Hematopoietic multipotent progenitor cell treated with erythropoietin and hydrocortisone succinate and interleukin-3 and kit ligand, for 6 days (in vitro differentiated cells): ENCODE data around the gene SLITRK1.

ENCODE experiments used
- DNase-seq: peaks from one replicate; pipeline ENCODE4 v3.0.0-alpha.2; 2015

Gene SLITRK1, protein sequence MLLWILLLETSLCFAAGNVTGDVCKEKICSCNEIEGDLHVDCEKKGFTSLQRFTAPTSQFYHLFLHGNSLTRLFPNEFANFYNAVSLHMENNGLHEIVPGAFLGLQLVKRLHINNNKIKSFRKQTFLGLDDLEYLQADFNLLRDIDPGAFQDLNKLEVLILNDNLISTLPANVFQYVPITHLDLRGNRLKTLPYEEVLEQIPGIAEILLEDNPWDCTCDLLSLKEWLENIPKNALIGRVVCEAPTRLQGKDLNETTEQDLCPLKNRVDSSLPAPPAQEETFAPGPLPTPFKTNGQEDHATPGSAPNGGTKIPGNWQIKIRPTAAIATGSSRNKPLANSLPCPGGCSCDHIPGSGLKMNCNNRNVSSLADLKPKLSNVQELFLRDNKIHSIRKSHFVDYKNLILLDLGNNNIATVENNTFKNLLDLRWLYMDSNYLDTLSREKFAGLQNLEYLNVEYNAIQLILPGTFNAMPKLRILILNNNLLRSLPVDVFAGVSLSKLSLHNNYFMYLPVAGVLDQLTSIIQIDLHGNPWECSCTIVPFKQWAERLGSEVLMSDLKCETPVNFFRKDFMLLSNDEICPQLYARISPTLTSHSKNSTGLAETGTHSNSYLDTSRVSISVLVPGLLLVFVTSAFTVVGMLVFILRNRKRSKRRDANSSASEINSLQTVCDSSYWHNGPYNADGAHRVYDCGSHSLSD

DNA sequence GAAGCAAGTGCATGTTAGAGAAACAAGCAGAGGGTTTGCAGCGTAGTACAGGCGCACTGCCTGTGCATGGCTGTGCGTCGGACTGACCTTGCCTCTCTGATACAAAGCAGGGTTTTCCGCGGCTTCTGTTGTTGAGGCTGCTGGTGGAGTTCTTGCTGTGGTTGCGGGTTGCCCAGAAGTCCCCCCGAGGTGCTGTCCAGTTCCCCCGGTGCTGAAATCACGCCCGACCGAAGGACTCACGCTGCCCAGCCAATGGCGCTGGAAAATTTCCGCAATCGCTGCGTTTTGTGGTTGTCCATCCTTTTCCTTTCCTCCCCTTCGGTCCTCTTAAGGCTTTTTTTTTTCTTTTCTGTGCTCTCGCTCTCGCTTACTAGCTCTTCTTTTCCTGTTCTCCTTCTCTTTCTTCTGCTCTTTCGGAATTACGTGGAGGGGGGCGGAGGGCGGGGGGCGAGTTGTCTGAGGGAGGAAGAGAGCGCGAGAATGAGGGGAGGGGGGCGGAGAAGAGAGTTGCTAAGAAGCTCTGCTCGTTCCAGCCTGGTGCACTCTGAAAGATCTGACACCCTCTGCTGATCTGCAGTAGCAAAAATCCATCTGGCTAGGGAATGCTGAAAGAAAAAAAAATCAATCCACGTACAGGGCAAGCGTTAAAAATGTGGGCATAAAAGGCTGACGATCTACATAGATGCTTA is at the start of gene SLITRK1:
Gene SLITRK1, minus strand, starts transcription at position 558 of the 689 bp plus-strand sequence. CDS start 967 bp downstream, outside the sequence.
- peak; percentile 65 for DNase-seq

DNA sequence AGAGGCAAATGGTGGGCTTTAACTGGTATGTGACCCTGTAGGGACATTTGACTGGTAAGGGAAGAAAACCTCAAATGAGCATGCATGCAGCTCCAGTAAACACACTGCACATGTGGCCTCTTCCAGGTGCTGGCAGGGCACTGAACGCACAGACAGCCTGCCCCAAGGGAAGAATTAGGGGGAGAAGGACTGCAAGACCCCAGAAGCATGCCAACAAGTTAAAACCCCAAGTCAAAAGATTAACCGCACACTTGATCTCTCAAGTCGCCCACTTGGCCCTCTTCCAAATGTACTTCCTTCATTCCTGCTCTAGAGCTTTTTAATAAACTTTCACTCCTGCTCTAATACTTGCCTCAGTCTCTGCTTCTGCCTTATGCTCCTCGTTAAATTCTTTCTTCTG is 46.9 kb upstream of the SLITRK1 start:
- DNase-seq, result peak; percentile 20

- DNase-seq, result no peak
Observed at GRCh38 chr13:83919775-83920174, 37.5 kb upstream of the SLITRK1 start.

- DNase-seq, result no peak
Observed at GRCh38 chr13:83914368-83914767, 32.1 kb upstream of the SLITRK1 start.

- DNase-seq, result no peak
Observed at GRCh38 chr13:83907196-83907989, 25.1 kb upstream of the SLITRK1 start.

GRCh38 chr13:83906240-83906820 is 24.1 kb upstream of the SLITRK1 start:
- DNase-seq, result no peak

DNA sequence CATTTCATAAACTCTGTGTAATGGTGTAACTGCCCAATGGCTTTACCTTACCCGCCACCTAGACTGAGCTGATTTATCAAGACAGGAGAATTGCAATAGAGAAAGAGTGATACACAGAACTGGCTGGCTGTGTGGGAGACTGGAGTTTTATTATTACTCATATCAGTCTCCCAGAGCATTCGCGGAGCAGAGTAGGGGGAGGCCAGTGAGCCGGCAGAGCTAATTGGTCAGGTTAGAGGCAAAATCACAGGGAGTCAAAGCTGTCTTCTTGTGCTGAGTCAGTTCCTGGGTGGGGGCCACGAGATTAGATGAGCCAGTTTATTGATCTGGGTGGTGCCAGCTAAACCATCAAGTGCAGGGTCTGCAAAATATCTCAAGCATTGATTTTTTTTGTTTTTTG is 23.4 kb upstream of the SLITRK1 start:
- DNase-seq, result no peak

GRCh38 chr13:83895994-83896580 is 13.8 kb upstream of the SLITRK1 start:
- DNase-seq, result no peak

GRCh38 chr13:83890358-83890757 is 8.1 kb upstream of the SLITRK1 start:
- no peak for DNase-seq

DNA sequence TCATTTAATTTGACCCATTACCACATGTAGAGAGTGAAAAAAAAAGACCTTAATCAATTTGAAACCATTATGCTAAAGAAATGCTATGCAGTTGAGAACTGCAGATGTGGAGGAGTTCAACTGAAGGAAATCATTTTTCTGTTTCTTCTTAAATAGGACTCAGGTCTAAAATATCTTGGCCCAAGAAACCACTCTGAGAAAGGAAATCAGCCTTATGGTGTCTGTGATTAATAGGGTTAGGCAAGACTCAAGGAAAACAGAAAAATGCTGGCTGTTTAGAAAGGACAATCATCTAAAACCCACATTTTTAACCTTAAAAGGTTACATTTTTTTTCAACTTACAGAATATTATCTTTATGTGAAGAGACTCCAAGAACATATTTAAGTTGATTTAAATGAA is 1.9 kb upstream of the SLITRK1 start:
- DNase-seq, result no peak

DNA sequence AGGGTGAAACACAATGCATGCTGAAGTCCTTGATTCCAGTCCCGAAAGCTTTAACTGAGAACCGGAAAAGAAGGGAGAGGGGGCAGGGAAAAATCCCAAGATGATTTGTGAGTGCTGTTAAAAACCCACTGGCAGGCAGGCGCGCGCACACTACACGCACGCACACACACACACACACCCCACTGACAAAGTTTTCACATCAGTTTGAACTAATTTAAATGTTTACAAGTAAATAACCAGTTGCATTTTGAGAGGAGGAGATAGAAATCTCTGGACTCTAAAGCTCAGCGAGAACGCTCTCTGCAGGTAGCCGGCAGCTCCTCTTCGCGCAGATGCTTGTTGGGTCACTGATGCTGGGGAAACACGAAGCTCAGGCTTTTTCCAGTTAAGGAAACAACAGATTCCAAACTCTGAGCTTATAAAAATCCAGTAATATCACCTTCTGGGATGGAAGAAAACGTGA is 818 bp upstream of the SLITRK1 start:
- DNase-seq, result no peak

- DNase-seq, result no peak
Observed at GRCh38 chr13:83882606-83882959, 309 bp upstream of the SLITRK1 start.

- DNase-seq, result no peak
Observed at GRCh38 chr13:83881140-83881684, 1.1 kb downstream of the SLITRK1 start.

GRCh38 chr13:83880275-83881139 is 1.8 kb downstream of the SLITRK1 start:
- no peak for DNase-seq

- DNase-seq, result no peak
Observed at GRCh38 chr13:83879431-83880171, 2.7 kb downstream of the SLITRK1 start.

DNA sequence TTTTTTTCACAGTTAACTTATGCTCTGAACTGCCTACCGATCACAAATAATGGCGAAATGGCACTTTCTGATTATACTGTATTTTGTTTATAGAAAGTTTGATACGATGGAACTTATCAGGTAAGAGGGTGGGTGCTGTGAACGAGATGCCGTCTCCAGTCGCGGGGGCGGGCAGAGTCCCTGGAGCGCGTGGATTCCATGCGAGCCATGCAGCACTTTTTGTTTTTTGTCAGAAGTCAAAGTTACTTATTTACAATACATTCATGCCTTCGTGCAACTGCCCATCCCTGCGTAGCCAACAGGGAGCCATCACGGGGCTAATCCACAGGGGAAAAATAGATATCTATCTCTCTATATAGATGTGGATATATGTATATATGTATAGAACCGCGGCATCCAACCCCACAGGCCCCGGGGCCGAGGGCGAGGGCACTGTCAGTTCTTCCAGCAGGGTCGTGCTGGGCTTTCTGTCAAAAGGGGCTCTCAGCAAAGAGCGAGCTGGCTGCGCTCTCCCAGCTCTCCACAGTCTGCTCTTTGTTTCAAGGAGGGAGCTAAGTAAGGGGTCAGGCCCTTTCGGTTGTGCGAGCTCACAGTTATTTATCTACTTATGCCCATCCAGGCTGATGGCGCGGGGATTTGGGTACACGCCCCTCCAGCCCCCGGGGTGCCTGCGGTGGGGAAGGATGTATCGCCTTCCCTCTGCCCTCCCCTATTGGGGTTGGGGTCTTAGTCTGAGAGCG is 3.4 kb downstream of the SLITRK1 start:
- DNase-seq, result no peak

- no peak for DNase-seq
Observed at GRCh38 chr13:83877651-83878355, 4.5 kb downstream of the SLITRK1 start.

- DNase-seq, result no peak
Observed at GRCh38 chr13:83876546-83876945, 5.7 kb downstream of the SLITRK1 start.

GRCh38 chr13:83867708-83868107 is 14.6 kb downstream of the SLITRK1 start:
- no peak for DNase-seq
